DMS 273 (cell line): ENCODE results near the gene OR1L8.
"Not testable (repeated sequence)": the region's sequence is repeated elsewhere in the genome, so short reads cannot be mapped to it uniquely, and the experiment has no call there.

Experiments
- DNase-seq: peaks from one replicate; lab custom pipeline; 2025; ENCODE audit not compliant: unreplicated experiment; lab: John Stamatoyannopoulos, UW

OR1L8 gene

GRCh38 chr9:122583284-122583683 is at the start of gene OR1L8:
TSS of gene OR1L8 (minus strand) at chr9:122583384. CDS start at chr9:122568477, 14,907 bp downstream.
- DNase-seq = not testable (repeated sequence)

- DNase-seq = no peak
These were observed 36.8 kb upstream of the OR1L8 start for GRCh38 chr9:122619996-122620395.

GRCh38 chr9:122614362-122614761 is 31.2 kb upstream of the OR1L8 start, which contains the start of gene OR1Q1:
TSS of gene OR1Q1 (plus strand) at chr9:122614738. CDS start at chr9:122614738, 0 bp downstream.
- DNase-seq = no peak

- no peak for DNase-seq
These were observed 26.6 kb upstream of the OR1L8 start for GRCh38 chr9:122609804-122610203.

- no peak for DNase-seq
These were observed 23.4 kb upstream of the OR1L8 start for GRCh38 chr9:122606587-122606986.

GRCh38 chr9:122605691-122606090 is 22.5 kb upstream of the OR1L8 start:
- no peak for DNase-seq

GRCh38 chr9:122580360-122580759 is 2.8 kb downstream of the OR1L8 start:
- no peak for DNase-seq

GRCh38 chr9:122579874-122580273 is 3.3 kb downstream of the OR1L8 start:
- DNase-seq = no peak

- no peak for DNase-seq
These were observed 10.7 kb downstream of the OR1L8 start for GRCh38 chr9:122572456-122572855.

- DNase-seq = no peak
These were observed 15.3 kb downstream of the OR1L8 start for GRCh38 chr9:122567901-122568300.

- DNase-seq = no peak
These were observed 20.9 kb downstream of the OR1L8 start for GRCh38 chr9:122562134-122562760.

GRCh38 chr9:122561446-122561845 is 21.7 kb downstream of the OR1L8 start:
- no peak for DNase-seq

- DNase-seq = no peak
These were observed 30.4 kb downstream of the OR1L8 start, which contains the start of gene OR1N2 for GRCh38 chr9:122552812-122553211. TSS of gene OR1N2 (plus strand) at chr9:122553112. CDS start at chr9:122553212, 100 bp downstream.

- DNase-seq = no peak
These were observed 31.8 kb downstream of the OR1L8 start for GRCh38 chr9:122551371-122551770.

GRCh38 chr9:122546196-122546595 is 37.0 kb downstream of the OR1L8 start:
- DNase-seq = no peak

GRCh38 chr9:122538757-122539156 is 44.4 kb downstream of the OR1L8 start:
- DNase-seq = no peak

GRCh38 chr9:122537066-122537465 is 46.1 kb downstream of the OR1L8 start:
- not testable (repeated sequence) for DNase-seq

GRCh38 chr9:122536134-122536533 is 47.0 kb downstream of the OR1L8 start:
- DNase-seq = no peak

- DNase-seq = not testable (repeated sequence)
These were observed 52.0 kb downstream of the OR1L8 start for GRCh38 chr9:122531157-122531556.

- no peak for DNase-seq
These were observed 56.0 kb downstream of the OR1L8 start, which contains the start of gene OR1N1 for GRCh38 chr9:122527193-122527592. TSS of gene OR1N1 (minus strand) at chr9:122527293. CDS start at chr9:122527293, 0 bp downstream.

- DNase-seq = no peak
These were observed 56.6 kb downstream of the OR1L8 start for GRCh38 chr9:122526602-122527001.

- no peak for DNase-seq
These were observed 63.8 kb downstream of the OR1L8 start for GRCh38 chr9:122519376-122519775.

- no peak for DNase-seq
These were observed 64.3 kb downstream of the OR1L8 start, which contains the start of gene OR1J4 for GRCh38 chr9:122518841-122519240. TSS of gene OR1J4 (plus strand) at chr9:122519141. CDS start at chr9:122519141, 0 bp downstream.
